PC-3 (cell line): ENCODE measurements around the gene ARHGAP15. TPM values are rescaled to one million over a fixed set of nuclear protein-coding genes. Genes with fewer than 3 reads are reported as not detected.

Experiments
- ATAC-seq: fragments of 200-7000 bp; cut with Tn5 transposase; 2 replicates; pipeline ENCODE4 v1.9.1; 2020; ENCODE audit warnings: mild to moderate bottlenecking, moderate library complexity
- BruUV-seq: library from RNA; stranded (reverse); fragments of 400-500 nt; replicated peaks from 2 replicates; lab custom pipeline; 2021; lab: Mats Ljungman, UMichigan
- CTCF ChIA-PET: fragments of 300-600 bp; sonication (Branson Sonifier 250); formaldehyde crosslinking; loops from one replicate; lab custom pipeline; 2022; ENCODE audit warnings: antibody characterized with exemption; lab: Charles Lee
- POLR2A ChIA-PET: fragments of 300-600 bp; sonication (Branson Sonifier 250); formaldehyde crosslinking; loops from one replicate; lab custom pipeline; 2022; ENCODE audit warnings: antibody characterized with exemption; ENCODE audit not compliant: unreplicated experiment; lab: Charles Lee
- DNase-seq: peaks from one replicate; pipeline ENCODE4 v3.0.0-alpha.2; 2015
- H2AFZ ChIP-seq: fragments of 300-600 bp; sonication (generic); 2 replicates; pipeline ENCODE4 v1.6.0; 2016; ENCODE audit warnings: antibody characterized with exemption, low read length
- H3F3A ChIP-seq: fragments of 300-600 bp; sonication (generic); one replicate; pipeline ENCODE4 v1.6.0; 2017; ENCODE audit warnings: antibody characterized with exemption, low read length, control low read depth, mild to moderate bottlenecking; ENCODE audit not compliant: unreplicated experiment
- H3K27ac ChIP-seq: fragments of 300-600 bp; sonication (generic); 2 replicates; pipeline ENCODE4 v1.5.1; 2016; ENCODE audit warnings: mild to moderate bottlenecking, low read length
- H3K27me3 ChIP-seq: fragments of 300-600 bp; sonication (generic); 2 replicates; pipeline ENCODE4 v1.6.1; 2016; ENCODE audit warnings: low read length, mixed read lengths
- H3K36me3 ChIP-seq: fragments of 300-600 bp; sonication (generic); 2 replicates; pipeline ENCODE4 v1.6.1; 2016; ENCODE audit warnings: low read depth, mixed run types, low read length, mixed read lengths
- H3K4me1 ChIP-seq: fragments of 300-600 bp; sonication (generic); 2 replicates; pipeline ENCODE4 v1.5.1; 2016; ENCODE audit warnings: low read length; ENCODE audit not compliant: insufficient read depth
- H3K4me2 ChIP-seq: fragments of 300-600 bp; sonication (generic); 2 replicates; pipeline ENCODE4 v1.6.0; 2016; ENCODE audit warnings: low read length
- H3K4me3 ChIP-seq: fragments of 300-600 bp; sonication (generic); 2 replicates; pipeline ENCODE4 v1.5.1; 2016; ENCODE audit warnings: mild to moderate bottlenecking, low read length, mixed read lengths
- H3K79me2 ChIP-seq: fragments of 300-600 bp; sonication (generic); 2 replicates; pipeline ENCODE4 v1.6.1; 2017; ENCODE audit warnings: low read length, mixed read lengths
- H3K9ac ChIP-seq: fragments of 300-600 bp; sonication (generic); 2 replicates; pipeline ENCODE4 v1.6.0; 2016; ENCODE audit warnings: mild to moderate bottlenecking, low read length
- H3K9me2 ChIP-seq: fragments of 300-600 bp; sonication (generic); replicated peaks from 2 replicates; pipeline ENCODE4 v1.6.1; 2016; ENCODE audit warnings: mixed run types, low read length, mixed read lengths
- H3K9me3 ChIP-seq: fragments of 300-600 bp; sonication (generic); 2 replicates; pipeline ENCODE4 v1.6.1; 2016; ENCODE audit warnings: low read length, mixed read lengths
- H4K20me1 ChIP-seq: fragments of 300-600 bp; sonication (generic); 2 replicates; pipeline ENCODE4 v1.6.1; 2016; ENCODE audit warnings: low read length, mixed read lengths
- EZH2 ChIP-seq: fragments of 300-600 bp; sonication (generic); IDR thresholded peaks from one replicate; pipeline ENCODE4 v1.6.1; 2017; ENCODE audit warnings: antibody characterized with exemption, mild to moderate bottlenecking, low read length; ENCODE audit not compliant: unreplicated experiment
- EZH2phosphoT487 ChIP-seq: fragments of 300-600 bp; sonication (generic); IDR thresholded peaks from 2 replicates; pipeline ENCODE4 v1.6.1; 2018; ENCODE audit warnings: mild to moderate bottlenecking, antibody characterized with exemption, low read length, borderline replicate concordance
- intact Hi-C: fragments of 100-400 bp; cut with micrococcal nuclease; formaldehyde crosslinking; loops from 2 replicates; pipeline ENCODE4 v1.9.0; 2023
- total RNA-seq: library from RNA; depleted of rRNA; stranded (reverse); fragments of >200 nt; gene quantifications from 2 replicates; pipeline ENCODE4 v1.2.3, GENCODE V29; 2014
- TF ChIP-seq, protein P1 (sequence below): fragments of 300-600 bp; sonication (generic); conservative IDR thresholded peaks from 2 replicates; pipeline ENCODE4 v1.5.1; 2017; ENCODE audit warnings: antibody characterized with exemption, low read depth, mild to moderate bottlenecking, low read length

The ARHGAP15 gene
- total RNA-seq, 1 experiment from 2014 or later = not detected

DNA sequence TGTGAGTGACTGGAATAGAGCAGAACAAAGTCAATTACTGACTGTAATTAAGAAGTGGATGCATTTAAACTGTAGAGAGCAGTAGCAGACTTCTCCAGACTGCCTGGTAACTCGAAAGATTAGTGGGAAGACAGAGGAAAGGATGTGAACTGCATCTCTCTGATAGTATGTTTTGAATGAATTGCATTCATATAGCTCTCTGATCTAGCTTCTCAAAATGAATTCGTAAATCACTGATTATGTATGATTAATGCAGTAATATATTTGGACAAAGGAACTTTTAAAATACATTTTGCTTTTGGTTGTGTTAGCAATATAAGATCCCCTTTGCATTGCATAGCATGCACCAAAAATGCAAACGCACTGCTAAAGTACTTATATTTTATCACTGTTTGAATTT, 304.0 kb downstream of the ARHGAP15 start:
- ATAC-seq (peak; percentile 21; the same call in 1 of the 2 replicates), DNase-seq (no peak)
- Histone ChIP-seq H3K4me3 (no peak overlapping the region), H3K9me2 (no peaks in the 10 kb centered on the region), H3K36me3 (no peaks in the 10 kb centered on the region), H4K20me1 (no peaks in the 10 kb centered on the region), H3K4me1 (peaks cover 30% of the 10 kb centered on the region), H2AFZ (no peak overlapping the region), H3K27ac (no peak overlapping the region), H3K4me2 (no peak overlapping the region), H3F3A (no peaks in the 10 kb centered on the region), H3K79me2 (no peaks in the 10 kb centered on the region), H3K9ac (no peak overlapping the region), H3K9me3 (no peaks in the 10 kb centered on the region), H3K27me3 (no peaks in the 10 kb centered on the region)
- BruUV-seq = no TSS peak
- POLR2A ChIA-PET = no interaction called here
- TF ChIP-seq EZH2phosphoT487 = no peak
- no peak for TF ChIP-seq EZH2
- TF ChIP-seq, protein P1, sequence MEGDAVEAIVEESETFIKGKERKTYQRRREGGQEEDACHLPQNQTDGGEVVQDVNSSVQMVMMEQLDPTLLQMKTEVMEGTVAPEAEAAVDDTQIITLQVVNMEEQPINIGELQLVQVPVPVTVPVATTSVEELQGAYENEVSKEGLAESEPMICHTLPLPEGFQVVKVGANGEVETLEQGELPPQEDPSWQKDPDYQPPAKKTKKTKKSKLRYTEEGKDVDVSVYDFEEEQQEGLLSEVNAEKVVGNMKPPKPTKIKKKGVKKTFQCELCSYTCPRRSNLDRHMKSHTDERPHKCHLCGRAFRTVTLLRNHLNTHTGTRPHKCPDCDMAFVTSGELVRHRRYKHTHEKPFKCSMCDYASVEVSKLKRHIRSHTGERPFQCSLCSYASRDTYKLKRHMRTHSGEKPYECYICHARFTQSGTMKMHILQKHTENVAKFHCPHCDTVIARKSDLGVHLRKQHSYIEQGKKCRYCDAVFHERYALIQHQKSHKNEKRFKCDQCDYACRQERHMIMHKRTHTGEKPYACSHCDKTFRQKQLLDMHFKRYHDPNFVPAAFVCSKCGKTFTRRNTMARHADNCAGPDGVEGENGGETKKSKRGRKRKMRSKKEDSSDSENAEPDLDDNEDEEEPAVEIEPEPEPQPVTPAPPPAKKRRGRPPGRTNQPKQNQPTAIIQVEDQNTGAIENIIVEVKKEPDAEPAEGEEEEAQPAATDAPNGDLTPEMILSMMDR = no peak
- CTCF ChIA-PET = interaction anchor here (0.5 to 0.7 kb wide), 2 partner anchors 102 to 298 kb away, joined by 3 to 10 read pairs; no protein-coding TSS in a partner anchor
- intact Hi-C loops = no loop called here

DNA sequence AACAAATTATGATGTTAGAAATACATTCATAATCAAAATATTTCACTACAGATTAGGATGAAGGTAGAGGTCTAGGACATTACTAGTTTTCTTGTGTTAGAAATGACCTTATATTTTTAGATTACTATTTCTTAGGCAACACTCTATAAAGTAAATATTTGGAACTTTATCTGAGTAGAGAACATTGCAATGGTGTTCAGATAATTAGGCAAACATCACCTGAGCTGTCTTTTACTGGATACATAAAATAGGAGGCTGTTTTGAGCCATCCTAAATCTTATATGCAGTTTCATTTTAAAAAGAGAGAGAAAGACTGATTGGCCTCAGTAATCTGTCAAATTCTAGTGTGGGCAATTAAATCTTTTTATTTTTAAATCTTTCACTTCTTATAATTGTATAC, 304.6 kb downstream of the ARHGAP15 start:
- intact Hi-C loops = no loop called here
- Histone ChIP-seq H3K4me1 (peaks cover 28% of the 10 kb centered on the region), H3K79me2 (no peaks in the 10 kb centered on the region), H3K4me3 (no peak overlapping the region), H3F3A (no peaks in the 10 kb centered on the region), H3K27ac (no peak overlapping the region), H4K20me1 (no peaks in the 10 kb centered on the region), H3K9ac (no peak overlapping the region), H3K4me2 (no peak overlapping the region), H3K9me2 (no peaks in the 10 kb centered on the region), H3K36me3 (no peaks in the 10 kb centered on the region), H3K27me3 (no peaks in the 10 kb centered on the region), H3K9me3 (no peaks in the 10 kb centered on the region), H2AFZ (no peak overlapping the region)
- CTCF ChIA-PET = interaction anchor here (0.5 to 0.7 kb wide), 2 partner anchors 101 to 298 kb away, joined by 3 to 10 read pairs; no protein-coding TSS in a partner anchor
- TF ChIP-seq EZH2phosphoT487 (no peak), EZH2 (no peak)
- TF ChIP-seq, protein P1 = no peak
- DNase-seq (no peak), ATAC-seq (no peak)
- POLR2A ChIA-PET = no interaction called here
- BruUV-seq = no TSS peak

DNA sequence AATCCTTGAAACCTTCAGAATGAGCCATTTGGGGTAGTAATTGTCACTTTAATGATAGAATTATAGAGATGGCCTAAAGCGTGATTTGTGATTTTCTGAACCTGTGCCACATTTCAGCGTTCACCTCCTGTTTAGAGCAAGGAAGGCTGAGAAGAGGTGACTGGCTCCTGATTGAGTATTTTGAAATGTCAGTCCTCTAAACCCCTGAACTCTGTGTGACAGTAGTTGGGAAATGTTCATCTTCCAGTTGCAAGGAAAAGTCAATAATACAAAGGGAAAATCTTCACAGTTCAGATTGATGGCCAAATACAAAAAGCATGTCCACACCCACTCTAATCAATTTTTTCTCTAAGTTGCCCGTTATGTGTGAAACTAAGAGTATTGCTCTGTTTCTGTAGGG, 305.2 kb downstream of the ARHGAP15 start:
- Histone ChIP-seq H3K36me3 (no peaks in the 10 kb centered on the region), H3K79me2 (no peaks in the 10 kb centered on the region), H3K9ac (no peak overlapping the region), H3K4me2 (no peak overlapping the region), H3K9me2 (no peaks in the 10 kb centered on the region), H2AFZ (no peak overlapping the region), H3K27ac (no peak overlapping the region), H4K20me1 (no peaks in the 10 kb centered on the region), H3K27me3 (no peaks in the 10 kb centered on the region), H3K9me3 (no peaks in the 10 kb centered on the region), H3K4me1 (peaks cover 22% of the 10 kb centered on the region), H3F3A (no peaks in the 10 kb centered on the region), H3K4me3 (no peak overlapping the region)
- ATAC-seq = no peak
- no peak for TF ChIP-seq EZH2
- ChIA-PET CTCF (no interaction called here), POLR2A (no interaction called here)
- intact Hi-C loops = no loop called here
- no peak for DNase-seq
- BruUV-seq = no TSS peak
